HG03575 (cell line): ENCODE measurements around the gene MAGED2.
"Not testable (repeated sequence)": the region's sequence is repeated elsewhere in the genome, so short reads cannot be mapped to it uniquely, and the experiment has no call there.

ENCODE experiments used
- ATAC-seq: cut with Tn5 transposase; IDR thresholded peaks from one replicate; pipeline ENCODE4 v1.9.1; 2021; ENCODE audit not compliant: unreplicated experiment, insufficient number of reproducible peaks, low FRiP score; ENCODE audit errors: extremely low read depth

MAGED2 gene

DNA sequence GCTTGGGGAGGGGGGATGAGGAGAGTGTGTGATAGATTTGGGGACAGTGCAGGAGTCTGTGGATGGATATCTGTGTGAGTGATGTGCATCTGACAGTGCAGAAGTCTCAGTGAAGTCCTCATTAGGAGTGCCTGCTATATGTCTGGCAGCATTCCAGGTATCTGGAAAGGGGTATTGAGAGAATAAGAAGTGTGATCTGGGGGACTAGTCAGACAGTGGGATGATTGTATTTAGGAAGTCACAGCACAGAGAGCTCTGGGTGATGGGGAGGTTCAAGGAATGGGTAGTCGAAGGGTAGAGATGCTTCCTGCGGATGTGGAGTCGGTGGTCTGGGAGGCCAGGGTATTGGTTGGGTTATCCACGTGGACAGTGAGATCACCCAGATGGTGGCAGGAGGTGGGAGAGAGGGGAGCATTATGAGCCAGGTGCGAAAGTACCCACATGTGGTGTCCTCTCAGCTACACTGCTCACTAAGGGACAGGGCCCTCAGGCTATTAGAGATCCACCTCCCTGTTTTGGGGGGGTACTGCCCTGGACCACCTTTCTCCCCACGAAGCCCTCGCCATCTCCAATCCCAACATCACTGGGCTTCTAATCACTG is 9.8 kb downstream of the MAGED2 start:
- ATAC-seq = no peak

DNA sequence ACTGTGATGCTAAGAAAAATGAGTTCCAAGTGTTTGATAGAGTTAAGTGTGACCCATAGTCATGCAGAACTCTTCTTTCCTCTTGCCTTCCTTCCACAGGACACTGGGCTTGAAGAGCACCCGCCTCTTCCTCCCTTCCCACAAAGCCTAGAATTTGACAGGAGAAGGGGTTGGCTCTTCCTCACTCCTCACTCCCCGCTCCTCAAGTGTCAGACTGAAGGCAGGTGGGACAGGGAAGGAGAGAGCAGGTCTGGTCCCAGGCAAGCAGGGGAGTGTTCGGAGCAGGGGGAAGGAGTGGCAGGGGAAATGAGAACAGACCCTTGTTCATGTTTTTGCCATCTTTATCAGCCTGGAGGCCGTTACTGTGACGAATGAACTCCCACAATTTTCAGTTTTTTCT is 10.7 kb downstream of the MAGED2 start:
- ATAC-seq = no peak

DNA sequence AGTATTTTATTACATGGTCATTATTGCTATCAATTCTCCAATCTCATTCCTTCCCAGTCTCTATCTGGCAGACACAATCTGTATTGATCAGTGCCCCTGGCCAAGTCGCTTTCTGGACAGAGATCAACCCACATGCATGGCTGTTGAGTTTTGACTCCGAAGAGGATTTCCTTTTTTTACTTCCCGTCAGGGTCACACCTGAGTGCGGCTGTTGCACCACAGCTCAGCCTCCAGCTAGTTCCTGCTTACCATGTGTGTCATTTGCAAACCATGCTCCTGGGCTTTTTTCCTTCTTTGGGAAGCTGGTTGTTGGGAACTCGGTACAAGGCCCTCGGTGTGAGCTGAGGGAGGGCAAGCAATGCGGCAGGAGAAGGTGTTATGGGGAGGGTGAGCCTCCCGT is 11.7 kb downstream of the MAGED2 start:
- no peak for ATAC-seq

DNA sequence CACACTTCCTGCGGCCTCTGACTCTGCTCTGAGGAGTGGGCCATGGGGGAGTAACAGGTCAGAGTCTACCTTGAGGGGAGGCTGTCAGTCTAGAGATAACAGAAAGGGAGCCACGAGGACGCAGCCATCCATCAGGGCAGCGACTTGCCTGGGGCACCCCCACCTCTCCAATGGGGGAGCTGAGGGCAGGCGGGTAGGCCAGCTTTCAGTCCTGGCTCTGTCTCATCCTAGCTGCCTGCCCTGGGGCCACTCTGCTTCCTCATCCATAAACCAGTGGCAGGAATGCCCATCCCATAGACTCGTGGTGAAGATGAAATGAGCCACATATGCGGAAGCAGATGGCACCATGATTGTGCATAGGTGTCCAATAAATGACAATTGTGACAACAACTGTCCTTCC is 13.2 kb downstream of the MAGED2 start:
- ATAC-seq = no peak

DNA sequence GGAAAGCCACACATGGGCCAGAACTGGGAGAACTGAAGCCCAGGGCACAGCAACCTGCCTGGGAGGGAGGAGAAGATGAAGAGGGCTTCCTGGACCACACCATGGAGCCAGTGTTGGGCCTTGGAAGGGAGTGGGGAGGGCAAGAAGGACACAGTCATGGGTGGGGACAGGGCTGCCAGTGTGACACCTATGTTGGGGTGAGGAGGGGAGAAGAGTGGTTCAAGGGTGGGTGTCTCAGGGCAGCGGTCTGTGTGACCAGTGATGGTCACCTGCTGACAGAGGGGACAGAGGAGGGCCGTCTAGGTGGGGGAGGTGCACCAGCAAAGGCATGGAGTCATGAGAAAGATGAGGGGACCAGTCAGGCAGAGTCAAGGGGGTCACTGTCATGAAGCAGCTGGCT is 13.8 kb downstream of the MAGED2 start:
- no peak for ATAC-seq

DNA sequence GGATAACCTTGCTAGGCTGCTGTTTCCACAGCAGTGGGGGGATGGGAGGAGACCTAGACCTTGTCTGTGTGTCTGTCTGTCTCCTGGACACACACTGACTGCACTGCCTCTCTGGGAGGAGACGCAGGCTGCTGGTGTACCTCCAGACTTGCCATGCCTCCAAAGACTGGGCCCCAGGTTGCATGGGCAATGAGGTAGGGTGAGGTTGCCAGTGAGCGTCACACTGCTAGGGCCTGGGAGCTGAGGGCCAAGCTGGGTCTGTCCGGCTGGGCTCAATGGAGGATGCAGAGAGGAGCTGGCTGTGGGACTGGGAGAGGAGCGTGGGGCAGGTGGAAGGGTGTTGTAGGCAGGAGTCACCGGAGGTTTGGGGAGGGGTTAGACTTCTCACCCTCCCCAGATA is 16.6 kb downstream of the MAGED2 start:
- no peak for ATAC-seq

DNA sequence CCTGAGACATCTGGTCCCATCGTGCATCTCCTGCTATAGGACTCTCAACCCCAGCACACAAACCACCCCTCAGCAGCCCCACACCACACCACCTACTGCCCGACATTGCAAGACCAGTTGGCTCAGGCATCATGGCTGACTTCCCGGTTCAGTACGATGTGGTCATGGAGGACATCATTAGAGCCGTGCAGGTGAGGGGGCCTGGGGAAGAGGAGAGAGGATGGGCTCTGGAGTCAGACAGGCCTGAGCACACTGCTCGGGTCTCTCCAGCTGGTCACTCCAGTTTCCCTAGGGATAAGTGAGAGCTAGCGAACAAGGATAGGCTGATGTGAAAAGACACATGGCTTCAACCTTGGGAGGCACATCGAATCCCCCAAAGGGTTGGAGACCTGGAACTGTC is 17.2 kb downstream of the MAGED2 start:
- ATAC-seq = no peak

DNA sequence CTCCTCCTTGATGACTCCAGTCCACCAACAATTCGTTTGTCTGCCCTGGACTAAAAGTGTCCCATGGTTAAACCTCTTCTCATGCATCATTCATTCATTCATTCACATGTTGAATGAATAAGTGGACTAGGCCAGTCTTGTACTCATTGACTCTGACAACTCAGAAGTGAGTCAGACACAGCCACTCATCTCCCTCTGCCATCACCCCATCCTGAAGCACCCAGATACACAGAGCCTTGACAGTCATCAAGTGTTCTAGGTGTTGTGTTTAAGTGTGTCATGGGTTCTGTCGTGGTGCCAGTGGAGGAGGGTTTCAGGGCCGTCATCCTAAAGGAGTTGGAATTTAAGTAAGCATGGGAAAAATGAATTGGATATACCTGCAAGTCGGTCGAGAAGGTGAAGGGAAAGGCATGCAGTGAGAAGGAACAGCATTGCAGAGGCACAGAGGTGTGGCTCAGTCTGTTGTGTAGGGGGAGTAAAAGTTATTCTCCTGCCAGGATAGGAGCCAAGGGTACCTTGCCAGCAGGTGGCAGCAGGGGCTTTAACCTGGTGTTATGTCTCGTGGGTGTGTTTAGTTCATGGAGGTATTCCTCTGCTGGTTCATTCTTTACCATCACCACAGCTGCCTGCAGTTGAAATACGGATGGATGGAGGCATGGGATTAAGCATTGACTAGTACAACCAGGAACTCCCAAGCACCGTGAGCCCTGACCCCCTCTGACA is 18.3 kb downstream of the MAGED2 start:
- ATAC-seq = no peak

DNA sequence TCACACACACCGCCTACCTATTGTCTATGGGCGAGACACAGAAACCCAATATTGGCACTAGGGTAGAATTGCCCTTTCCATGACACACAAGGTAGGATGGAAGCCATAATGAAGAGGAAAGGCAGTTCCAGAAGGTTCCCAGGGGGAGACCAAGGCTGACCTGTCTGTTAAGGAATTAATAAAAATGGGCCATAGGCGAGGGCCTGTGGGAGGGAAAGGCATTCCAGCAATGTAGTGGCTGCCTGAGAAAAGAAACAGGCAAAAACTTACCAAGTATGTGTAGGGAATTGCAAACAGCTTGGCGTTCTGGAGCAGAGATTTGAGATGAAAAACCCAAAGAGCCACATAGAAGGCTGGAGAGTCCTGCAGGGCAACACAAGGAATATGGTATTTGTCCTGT is 19.1 kb downstream of the MAGED2 start:
- ATAC-seq = no peak

DNA sequence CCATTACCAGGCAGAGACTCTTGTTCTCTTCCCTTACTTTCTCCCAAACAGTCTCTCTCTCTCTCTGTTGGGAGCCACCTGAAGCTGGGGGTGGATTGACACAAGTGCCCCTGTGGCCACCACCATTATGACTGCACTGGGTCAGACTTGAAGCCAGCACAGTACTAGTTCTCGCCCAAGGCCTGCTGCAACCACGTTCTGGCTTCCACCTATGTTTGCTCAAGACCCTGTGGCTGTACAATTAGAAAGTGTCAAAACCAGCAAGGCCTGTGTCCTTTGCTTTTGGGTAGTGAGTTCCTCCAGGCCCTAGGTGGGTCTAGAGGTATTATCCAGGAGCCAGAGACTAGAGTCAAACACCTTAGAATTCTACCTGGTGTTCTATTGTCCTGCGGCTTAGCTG is 31.0 kb downstream of the MAGED2 start:
- ATAC-seq = no peak

DNA sequence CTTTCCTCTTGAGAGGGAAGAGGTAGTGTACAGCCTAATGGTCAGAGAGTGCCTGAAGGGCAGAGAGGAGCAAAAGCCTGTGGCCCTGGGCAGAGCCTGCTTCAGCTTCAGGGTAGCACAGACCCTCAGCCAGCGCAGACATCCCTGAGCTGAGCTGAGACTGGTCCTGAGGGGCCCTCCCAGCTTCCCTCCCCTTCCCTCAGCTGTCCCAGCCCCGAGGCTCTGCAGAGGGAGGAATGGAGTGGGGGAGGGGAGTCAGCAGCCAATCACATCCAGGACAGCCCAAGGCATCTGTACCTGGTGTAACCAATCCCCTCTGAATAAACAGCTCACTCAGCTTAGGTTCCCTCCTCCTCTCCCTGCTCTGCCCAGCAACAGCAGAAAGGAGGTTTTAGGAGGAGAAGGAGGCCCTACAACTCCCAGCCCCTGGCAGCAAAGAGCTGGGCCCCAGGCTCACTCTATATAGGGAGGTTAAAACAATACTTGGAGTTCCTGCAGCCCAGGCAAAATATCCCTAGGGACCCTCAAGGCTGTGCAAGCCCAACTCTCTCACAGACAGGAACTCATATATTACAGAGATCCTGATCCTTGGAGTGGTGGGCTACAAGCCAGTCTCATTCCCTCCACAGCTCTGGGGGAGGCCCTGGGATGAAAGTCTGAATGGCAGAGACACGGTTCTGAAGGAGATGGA is 33.8 kb downstream of the MAGED2 start:
- ATAC-seq = not testable (repeated sequence)

DNA sequence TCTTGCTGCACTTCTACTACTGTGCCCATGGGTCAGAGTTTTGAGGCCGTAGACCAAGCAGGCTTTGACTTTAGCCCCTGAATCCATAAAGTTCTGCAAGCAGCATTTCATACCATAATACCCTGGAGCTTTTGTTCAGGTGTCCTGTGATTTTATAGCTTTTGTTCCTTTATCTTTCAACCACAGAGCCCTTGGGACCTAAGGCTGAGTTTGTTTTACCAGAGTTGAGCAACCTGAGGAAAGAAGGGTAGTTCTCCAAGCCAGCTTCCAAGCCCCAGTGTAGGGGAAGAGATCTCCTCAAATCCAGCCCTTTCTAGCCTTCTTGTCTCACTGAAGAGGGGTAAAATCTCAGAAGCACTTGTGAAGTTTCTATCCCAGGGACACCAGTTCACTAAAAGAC is 35.1 kb downstream of the MAGED2 start:
- ATAC-seq = no peak

DNA sequence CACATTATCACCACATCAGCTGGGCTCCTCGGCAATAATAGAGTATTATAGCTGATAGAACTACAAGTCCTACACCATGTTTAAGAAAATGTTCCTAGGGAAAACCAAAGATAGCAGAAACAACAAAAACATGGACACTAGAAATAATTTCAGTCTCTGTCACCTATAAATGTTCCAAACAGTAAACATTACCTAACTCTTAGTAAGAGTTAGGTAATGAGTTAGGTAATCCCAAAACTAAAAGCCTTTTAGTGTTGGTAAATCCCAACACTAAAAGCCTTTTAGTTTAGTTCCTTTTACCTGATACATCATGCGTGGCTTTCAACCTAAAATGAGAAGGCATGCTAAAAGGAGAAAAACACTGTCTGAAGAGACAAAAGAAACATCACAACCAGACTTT is 35.5 kb downstream of the MAGED2 start:
- no peak for ATAC-seq

DNA sequence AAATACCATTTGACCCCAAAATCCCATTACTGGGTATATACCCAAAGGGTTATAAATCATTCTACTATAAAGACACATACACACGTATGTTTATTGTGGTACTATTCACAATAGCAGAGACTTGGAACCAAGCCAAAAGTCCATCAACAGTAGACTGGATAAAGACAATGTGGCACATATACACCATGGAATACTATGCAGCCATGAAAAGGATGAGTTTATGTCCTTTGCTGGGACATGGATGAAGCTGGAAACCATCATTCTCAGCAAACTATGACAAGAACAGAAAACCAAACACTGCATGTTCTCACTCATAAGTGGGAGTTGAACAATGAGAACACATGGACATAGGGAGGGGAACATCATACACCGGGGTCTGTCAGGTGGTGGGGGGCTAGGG is 40.2 kb downstream of the MAGED2 start:
- ATAC-seq = not testable (repeated sequence)

DNA sequence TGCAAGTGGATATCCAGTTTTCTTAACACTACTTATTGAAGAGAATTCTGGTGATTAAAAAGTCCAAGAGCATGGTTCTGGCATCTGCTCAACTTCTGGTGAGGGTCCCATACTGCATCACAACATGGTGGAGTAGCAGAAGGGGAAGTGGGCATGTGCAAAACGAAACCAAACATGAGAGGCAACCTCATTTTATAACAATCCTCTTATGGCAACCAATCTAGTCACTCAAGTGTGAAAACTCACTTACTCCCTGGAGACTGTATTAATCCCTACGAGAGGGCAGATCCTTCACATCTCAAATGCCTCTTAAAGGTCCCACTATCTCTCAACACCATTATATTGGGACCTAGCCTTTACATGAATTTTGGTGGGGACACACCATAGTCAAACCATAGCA is 57.7 kb downstream of the MAGED2 start:
- no peak for ATAC-seq
